ENCODE results near the gene ADAM8. TPM values are rescaled to one million over a fixed set of nuclear protein-coding genes. Genes with fewer than 3 reads are reported as not detected.

Gene ADAM8
- total RNA-seq, 4 donors from 2014 or later = 2.7 to 11.3 (median 6.4) TPM

- Histone ChIP-seq H3K4me3 (no peak overlapping the region), H3K27me3 (no peaks in the 10 kb centered on the region), H3K9me3 (no peaks in the 10 kb centered on the region), H3K36me3 (peaks cover 0 to 37% (median 10%) of the 10 kb centered on the region in 3 donors), H3K27ac (no peak overlapping the region), H3K4me1 (peaks cover 0 to 28% (median 13%) of the 10 kb centered on the region in 4 donors)
- DNase-seq (ENCODE audit: low spot score in 2 of 2) = no peak
- TF ChIP-seq CTCF (IDR thresholded peaks at IDR 0.05) = no peak
- no peak for TF ChIP-seq EP300 (IDR thresholded peaks at IDR 0.05)
- no peak for TF ChIP-seq POLR2A (IDR thresholded peaks at IDR 0.05)
- 84% methylated on average over 10 of the region's 10 CpGs for WGBS, 2 donors
Observed at GRCh38 chr10:133311570-133311969, 34.9 kb upstream of the ADAM8 start.

- Histone ChIP-seq H3K27me3 (no peaks in the 10 kb centered on the region), H3K4me1 (peaks cover 0 to 35% (median 16%) of the 10 kb centered on the region in 4 donors), H3K36me3 (peaks cover 0 to 37% (median 10%) of the 10 kb centered on the region in 3 donors), H3K27ac (no peak overlapping the region), H3K4me3 (no peak overlapping the region), H3K9me3 (no peaks in the 10 kb centered on the region)
- TF ChIP-seq POLR2A (IDR thresholded peaks at IDR 0.05) (no peak), EP300 (IDR thresholded peaks at IDR 0.05) (no peak), CTCF (IDR thresholded peaks at IDR 0.05) (no peak)
- no peak for DNase-seq (ENCODE audit: low spot score in 2 of 2)
- 93 to 97% methylated on average over 8 of the region's 8 CpGs for WGBS, 2 donors
Observed at GRCh38 chr10:133310789-133311188, 34.1 kb upstream of the ADAM8 start.

GRCh38 chr10:133310399-133310755 lies 33.7 kb upstream of the ADAM8 start:
- no peak overlapping the region for H3K4me3 ChIP-seq

GRCh38 chr10:133309720-133310398 lies 33.2 kb upstream of the ADAM8 start:
- H3K9me3 ChIP-seq = no peaks in the 10 kb centered on the region
- DNase-seq (ENCODE audit: low spot score in 2 of 2) = no peak
- TF ChIP-seq EP300 (IDR thresholded peaks at IDR 0.05) = no peak
- WGBS, 2 donors = 94 to 96% methylated on average over 30 to 32 of the region's 33 CpGs
- H3K4me1 ChIP-seq = peaks cover 0 to 43% (median 17%) of the 10 kb centered on the region in 4 donors
- peak overlapping the region in 3 of 4 donors; percentile 96 to 97 (median 97) for H3K27ac ChIP-seq
- H3K4me3 ChIP-seq = peak overlapping the region in 1 of 4 donors; percentile 89
- H3K27me3 ChIP-seq = no peaks in the 10 kb centered on the region
- peaks cover 0 to 39% (median 10%) of the 10 kb centered on the region in 3 donors for H3K36me3 ChIP-seq

More at GRCh38 chr10:133310399-133310755, 33.7 kb upstream of the ADAM8 start:
- H3K27ac ChIP-seq = no peak overlapping the region
- H3K9me3 ChIP-seq = no peaks in the 10 kb centered on the region
- WGBS, 2 donors = 94 to 98% methylated on average over 13 to 14 of the region's 16 CpGs
- DNase-seq (ENCODE audit: low spot score in 2 of 2) = no peak
- no peaks in the 10 kb centered on the region for H3K27me3 ChIP-seq
- peaks cover 0 to 40% (median 17%) of the 10 kb centered on the region in 4 donors for H3K4me1 ChIP-seq
- TF ChIP-seq EP300 (IDR thresholded peaks at IDR 0.05) (no peak), POLR2A (IDR thresholded peaks at IDR 0.05) (no peak), CTCF (IDR thresholded peaks at IDR 0.05) (no peak)
- peaks cover 0 to 37% (median 10%) of the 10 kb centered on the region in 3 donors for H3K36me3 ChIP-seq

- WGBS, 2 donors = 25 to 28% methylated on average over 42 to 46 of the region's 46 CpGs
- Histone ChIP-seq H3K4me3 (peak overlapping the region; percentile 89 to 100 (median 96)), H3K27ac (peak overlapping the region; percentile 92 to 97 (median 96)), H3K9me3 (no peaks in the 10 kb centered on the region), H3K27me3 (no peaks in the 10 kb centered on the region), H3K4me1 (peaks cover 0 to 48% (median 17%) of the 10 kb centered on the region in 4 donors), H3K36me3 (peaks cover 0 to 40% (median 10%) of the 10 kb centered on the region in 3 donors)
- peak; percentile 87 to 88 for DNase-seq (ENCODE audit: low spot score in 2 of 2)
- TF ChIP-seq EP300 (IDR thresholded peaks at IDR 0.05) (no peak), CTCF (IDR thresholded peaks at IDR 0.05) (no peak), POLR2A (IDR thresholded peaks at IDR 0.05) (no peak)
Observed at GRCh38 chr10:133309100-133309719, 32.5 kb upstream of the ADAM8 start.

Measured in tibial nerve (tissue), 4 donors.